ENCODE measurements around the gene STN1. TPM values are rescaled to one million over a fixed set of nuclear protein-coding genes. Genes with fewer than 3 reads are reported as not detected.

Gene STN1
- total and polyA plus RNA-seq, 2 of the 8 experiments (the other 6 are each of a cell fraction or from before 2014, with no cell fraction given) = 10.1 to 12.4 TPM

- Histone ChIP-seq H3K79me2 (ENCODE audit: control insufficient read depth in 1 of 2, insufficient read depth in 2 of 2, low read length in 2 of 2) (no peaks in the 10 kb centered on the region), H2AK5ac (ENCODE audit: low read depth, low read length) (no peak overlapping the region; the same call in 1 of the 2 replicates), H3K4me3 (ENCODE audit: extremely low read depth in 1 of 4, insufficient read depth in 2 of 4, low read depth in 3 of 4, low read length in 4 of 4) (peak overlapping the region; percentile 74 to 91 (median 81)), H2BK12ac (ENCODE audit: low read depth, low read length) (peak overlapping the region; percentile 89), H3K23me2 (ENCODE audit: low read depth, low read length) (peaks cover 7% of the 10 kb centered on the region; the same call in 1 of the 2 replicates), H3K27me3 (replicated peaks in 1 of 4; ENCODE audit: control insufficient read depth in 3 of 4, extremely low read depth in 1 of 4, insufficient read depth in 3 of 4, low read length in 3 of 4) (no peaks in the 10 kb centered on the region), H2BK120ac (replicated peaks; ENCODE audit: low read depth, low read length) (peak overlapping the region; percentile 73), H4K8ac (ENCODE audit: extremely low read depth, insufficient read depth, low read length) (peak overlapping the region; percentile 95), H3K9ac (replicated peaks in 1 of 4; ENCODE audit: extremely low read depth in 1 of 4, low read depth in 3 of 4, low read length in 3 of 4) (peak overlapping the region; percentile 51 to 94 (median 66)), H4K5ac (ENCODE audit: insufficient read length, low read depth, low read length) (peak overlapping the region; percentile 93), H2AFZ (ENCODE audit: low read length) (peak overlapping the region; percentile 76), H3K23ac (ENCODE audit: insufficient read length) (no peak overlapping the region), H4K91ac (replicated peaks; ENCODE audit: insufficient read length, low read length) (peak overlapping the region; percentile 83), H3K4ac (replicated peaks; ENCODE audit: insufficient read length, low read depth, low read length) (peak overlapping the region; percentile 76), H3K27ac (ENCODE audit: low read depth, low read length) (peak overlapping the region; percentile 22; the same call in 1 of the 2 replicates), H2BK20ac (ENCODE audit: low read length) (no peak overlapping the region), H3K14ac (ENCODE audit: insufficient read length) (no peak overlapping the region), H3K56ac (replicated peaks; ENCODE audit: insufficient read length, low read depth, low read length) (peak overlapping the region; percentile 83), H3K18ac (ENCODE audit: extremely low read depth, low read length) (peak overlapping the region; percentile 79; the same call in 1 of the 2 replicates), H3K4me2 (ENCODE audit: insufficient read depth in 1 of 2, low read depth in 2 of 2, low read length in 2 of 2) (peak overlapping the region; percentile 93 to 97), H3K9me3 (ENCODE audit: insufficient read depth in 2 of 2, low read depth in 1 of 2, low read length in 1 of 2) (peaks cover 8 to 9% of the 10 kb centered on the region in 2 experiments), H3K36me3 (ENCODE audit: control insufficient read depth in 2 of 4, insufficient read depth in 4 of 4, low read length in 3 of 4) (peaks cover 0 to 14% (median 4%) of the 10 kb centered on the region in 4 experiments; a peak in 2 of 8 replicates), H4K20me1 (replicated peaks in 1 of 2; ENCODE audit: control insufficient read depth in 1 of 2, insufficient read depth in 2 of 2, low read length in 2 of 2) (no peaks in the 10 kb centered on the region), H2BK15ac (ENCODE audit: low read length) (no peak overlapping the region; the same call in 1 of the 2 replicates), H3K4me1 (replicated peaks in 1 of 4; ENCODE audit: control insufficient read depth in 3 of 4, insufficient read depth in 4 of 4, low read length in 3 of 4) (peaks cover 7 to 19% (median 11%) of the 10 kb centered on the region in 4 experiments), H3K79me1 (ENCODE audit: low read depth, low read length) (no peaks in the 10 kb centered on the region), H2BK5ac (ENCODE audit: low read depth, low read length) (peak overlapping the region; percentile 98)
- no peak for DNase-seq (ENCODE audit: low read depth in 1 of 2, low spot score in 2 of 2)
- no peak for TF ChIP-seq ZNF274 (IDR thresholded peaks at IDR 0.05; ENCODE audit: borderline replicate concordance, extremely low read depth, low read length)
- TF ChIP-seq ASH2L (IDR thresholded peaks at IDR 0.05; ENCODE audit: low read length) = peak; percentile 72
- no peak for TF ChIP-seq TEAD4 (IDR thresholded peaks at IDR 0.05; ENCODE audit: low read depth, low read length)
- 0 out of 4 replicates have a peak, but pooled peaks of 1 of the 2 experiments have one; percentile 39 for TF ChIP-seq SIN3A (conservative IDR thresholded peaks at IDR 0.05 in 1 of 2, IDR thresholded peaks at IDR 0.05 in 1 of 2; ENCODE audit: low read depth in 1 of 2, low read length in 2 of 2)
- peak; percentile 18; the same call in 1 of the 2 replicates for TF ChIP-seq POLR2AphosphoS5 (IDR thresholded peaks at IDR 0.05; ENCODE audit: low read depth, low read length)
- 0 out of 2 replicates have a peak, but pooled peaks have one; percentile 57 for TF ChIP-seq RBBP5 (IDR thresholded peaks at IDR 0.05; ENCODE audit: borderline replicate concordance, low read depth, low read length)
- no peak for TF ChIP-seq FOSL1 (IDR thresholded peaks at IDR 0.05; ENCODE audit: insufficient read depth, low read depth, low read length)
- peak; percentile 54; the same call in 1 of the 2 replicates for TF ChIP-seq MAX (IDR thresholded peaks at IDR 0.05)
- TF ChIP-seq CEBPB (IDR thresholded peaks at IDR 0.05; ENCODE audit: low read depth, low read length) = no peak
- no peak for FAIRE-seq
- 15% methylated on average over 29 of the region's 29 CpGs; no CpG with 5 or more reads in 1 of the 2 experiments for WGBS, 2 experiments (ENCODE audit: extremely low coverage in 1 of 2, insufficient coverage in 1 of 2, insufficient read length in 1 of 2, insufficient replicate concordance in 2 of 2, low coverage in 1 of 2, low lambda C conversion rate in 2 of 2, missing lambda C conversion rate in 1 of 2)
- CTCF ChIA-PET (ENCODE audit: partially characterized antibody) = interaction anchor here (0.6 to 2.9 kb wide), 2 partner anchors 32 to 52 kb away, joined by 3 to 8 read pairs; no protein-coding TSS in a partner anchor
- POLR2A ChIA-PET (ENCODE audit: partially characterized antibody) = interaction anchor here (0.6 to 0.7 kb wide), 2 partner anchors 15 to 71 kb away, joined by 3 to 4 read pairs; no protein-coding TSS in a partner anchor
Observed at GRCh38 chr10:103917302-103918052, 507 bp downstream of the STN1 start.

All from H1 (cell line).